ENCODE results near the gene DUSP14.

The DUSP14 gene

GRCh38 chr17:37512442-37513068 lies 22.9 kb downstream of the DUSP14 start:
- H3K9me3 ChIP-seq = no peaks in the 10 kb centered on the region
- H3K4me1 ChIP-seq = peaks cover 13% of the 10 kb centered on the region
- TF ChIP-seq Cebpa-rat (IDR thresholded peaks at IDR 0.05) = no peak
- peaks cover 81% of the 10 kb centered on the region for H4K20me1 ChIP-seq
- H3K27ac ChIP-seq = no peak overlapping the region
- no peak overlapping the region for H3K4me3 ChIP-seq
- H3K9ac ChIP-seq = no peak overlapping the region
- peaks cover 82% of the 10 kb centered on the region for H3K36me3 ChIP-seq
- H3K27me3 ChIP-seq = no peaks in the 10 kb centered on the region
- no peak overlapping the region for H3K4me2 ChIP-seq

GRCh38 chr17:37513711-37514110 lies 24.0 kb downstream of the DUSP14 start:
- no peak overlapping the region for H3K9ac ChIP-seq
- no peaks in the 10 kb centered on the region for H3K9me3 ChIP-seq
- no peak for TF ChIP-seq Cebpa-rat (IDR thresholded peaks at IDR 0.05)
- peaks cover 72% of the 10 kb centered on the region for H4K20me1 ChIP-seq
- peaks cover 13% of the 10 kb centered on the region for H3K4me1 ChIP-seq
- H3K27ac ChIP-seq = no peak overlapping the region
- no peaks in the 10 kb centered on the region for H3K27me3 ChIP-seq
- H3K36me3 ChIP-seq = peaks cover 85% of the 10 kb centered on the region
- no peak overlapping the region for H3K4me2 ChIP-seq
- H3K4me3 ChIP-seq = no peak overlapping the region

GRCh38 chr17:37516127-37516571 lies 26.5 kb downstream of the DUSP14 start:
- no peaks in the 10 kb centered on the region for H3K9me3 ChIP-seq
- peaks cover 96% of the 10 kb centered on the region for H3K36me3 ChIP-seq
- H3K4me1 ChIP-seq = peaks cover 11% of the 10 kb centered on the region
- no peak overlapping the region for H3K4me3 ChIP-seq
- H3K4me2 ChIP-seq = no peak overlapping the region
- no peak for TF ChIP-seq Cebpa-rat (IDR thresholded peaks at IDR 0.05)
- no peaks in the 10 kb centered on the region for H3K27me3 ChIP-seq
- no peak overlapping the region for H3K27ac ChIP-seq
- H4K20me1 ChIP-seq = peaks cover 53% of the 10 kb centered on the region
- no peak overlapping the region for H3K9ac ChIP-seq

DNA sequence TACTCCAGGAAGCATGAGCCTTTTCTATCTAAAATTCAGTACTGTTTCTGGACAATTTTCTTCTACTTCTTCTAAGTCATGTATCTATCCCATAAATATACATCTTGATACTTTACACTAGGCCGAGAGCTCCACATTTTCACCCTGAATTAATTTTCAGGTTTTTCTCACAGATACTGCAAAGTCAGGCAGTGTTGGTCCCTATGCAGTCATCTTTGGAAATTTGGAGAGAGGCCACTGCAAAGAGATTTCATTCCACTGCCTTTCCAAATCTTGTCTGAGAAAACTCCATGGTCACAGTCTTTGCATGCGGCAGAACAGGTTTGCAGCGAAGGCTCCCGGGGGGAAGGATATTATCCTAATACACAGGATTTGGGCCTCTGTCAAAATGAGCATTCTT lies 28.2 kb downstream of the DUSP14 start:
- no peaks in the 10 kb centered on the region for H3K9me3 ChIP-seq
- H3K36me3 ChIP-seq = peaks cover 98% of the 10 kb centered on the region
- H3K4me3 ChIP-seq = no peak overlapping the region
- no peak overlapping the region for H3K9ac ChIP-seq
- H3K27ac ChIP-seq = no peak overlapping the region
- no peak for TF ChIP-seq Cebpa-rat (IDR thresholded peaks at IDR 0.05)
- peaks cover 43% of the 10 kb centered on the region for H4K20me1 ChIP-seq
- H3K4me1 ChIP-seq = peaks cover 10% of the 10 kb centered on the region
- no peaks in the 10 kb centered on the region for H3K27me3 ChIP-seq
- H3K4me2 ChIP-seq = no peak overlapping the region

GRCh38 chr17:37518826-37519225 lies 29.1 kb downstream of the DUSP14 start:
- H3K4me1 ChIP-seq = peaks cover 10% of the 10 kb centered on the region
- no peaks in the 10 kb centered on the region for H3K27me3 ChIP-seq
- peaks cover 34% of the 10 kb centered on the region for H4K20me1 ChIP-seq
- TF ChIP-seq Cebpa-rat (IDR thresholded peaks at IDR 0.05) = no peak
- H3K27ac ChIP-seq = no peak overlapping the region
- no peaks in the 10 kb centered on the region for H3K9me3 ChIP-seq
- H3K4me2 ChIP-seq = no peak overlapping the region
- H3K36me3 ChIP-seq = peaks cover 98% of the 10 kb centered on the region
- H3K9ac ChIP-seq = no peak overlapping the region
- no peak overlapping the region for H3K4me3 ChIP-seq

DNA sequence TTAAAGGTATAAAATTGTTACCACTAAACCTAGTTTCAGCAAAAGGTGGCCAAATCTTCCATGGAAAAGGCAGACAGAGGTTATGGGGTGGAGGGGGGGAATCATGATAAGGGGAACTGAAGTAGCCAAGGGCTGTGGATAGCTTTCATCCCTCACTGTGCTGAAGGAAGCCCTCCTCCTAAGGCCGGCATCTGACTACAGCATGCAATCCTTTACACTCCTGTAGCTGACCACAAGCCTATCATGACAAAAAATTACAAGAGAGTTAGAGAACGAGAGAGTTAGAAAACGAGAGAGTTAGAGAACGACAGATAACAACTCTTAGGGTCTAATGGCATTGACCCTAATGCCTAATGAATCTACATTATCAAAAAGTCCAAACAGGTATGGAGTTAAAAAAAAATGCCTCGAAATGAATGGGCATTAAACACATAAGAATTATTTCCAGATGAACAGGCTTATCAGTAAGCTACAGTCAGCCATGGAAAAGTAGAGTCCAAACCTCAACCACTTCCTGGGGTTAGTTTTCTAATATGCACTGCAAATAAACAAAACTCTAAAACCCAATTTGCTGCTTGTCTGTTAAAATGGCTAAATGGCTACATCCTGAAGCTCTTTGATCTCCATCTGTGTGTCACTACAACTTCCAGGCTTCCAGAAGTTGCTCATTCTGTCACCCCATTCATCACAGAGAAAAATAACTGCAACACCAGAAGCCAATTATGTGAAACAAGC lies 29.7 kb downstream of the DUSP14 start:
- Histone ChIP-seq H3K4me2 (peak overlapping the region; percentile 14; the same call in 1 of the 2 replicates), H3K4me1 (peaks cover 10% of the 10 kb centered on the region), H3K9ac (no peak overlapping the region), H3K4me3 (no peak overlapping the region), H3K9me3 (no peaks in the 10 kb centered on the region), H3K36me3 (peaks cover 98% of the 10 kb centered on the region), H3K27ac (no peak overlapping the region), H3K27me3 (no peaks in the 10 kb centered on the region), H4K20me1 (peaks cover 28% of the 10 kb centered on the region)
- TF ChIP-seq Cebpa-rat (IDR thresholded peaks at IDR 0.05) = no peak

DNA sequence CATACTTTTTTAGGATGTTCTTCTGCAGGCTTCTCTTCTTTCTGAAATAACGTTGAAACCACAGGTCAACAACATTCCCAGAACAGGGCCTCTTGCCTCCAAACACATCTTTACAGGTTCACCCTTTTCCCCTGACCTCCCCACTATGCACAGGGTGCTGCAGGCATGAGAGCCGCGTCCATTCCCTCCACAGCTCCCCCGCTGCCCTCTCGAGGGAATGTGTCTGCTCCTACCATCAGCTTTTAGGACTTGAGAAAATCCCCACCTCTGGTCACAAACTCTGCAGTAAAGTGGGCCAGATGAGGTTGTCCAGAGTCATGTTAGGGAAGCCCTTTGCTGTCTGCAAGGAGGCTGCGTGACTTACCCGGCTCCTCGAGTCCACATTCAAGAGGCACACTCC lies 30.5 kb downstream of the DUSP14 start:
- Histone ChIP-seq H3K27ac (no peak overlapping the region), H3K9ac (no peak overlapping the region), H3K4me1 (peaks cover 10% of the 10 kb centered on the region), H3K4me3 (no peak overlapping the region), H3K36me3 (peaks cover 95% of the 10 kb centered on the region), H3K27me3 (no peaks in the 10 kb centered on the region), H3K4me2 (no peak overlapping the region), H4K20me1 (peaks cover 21% of the 10 kb centered on the region), H3K9me3 (no peaks in the 10 kb centered on the region)
- no peak for TF ChIP-seq Cebpa-rat (IDR thresholded peaks at IDR 0.05)

GRCh38 chr17:37521821-37522220 lies 32.1 kb downstream of the DUSP14 start:
- peaks cover 95% of the 10 kb centered on the region for H3K36me3 ChIP-seq
- H3K9me3 ChIP-seq = no peaks in the 10 kb centered on the region
- 0 out of 2 replicates have a peak, but pooled peaks cover 5% of the 10 kb centered on the region for H4K20me1 ChIP-seq
- no peak overlapping the region for H3K9ac ChIP-seq
- no peak for TF ChIP-seq Cebpa-rat (IDR thresholded peaks at IDR 0.05)
- no peaks in the 10 kb centered on the region for H3K27me3 ChIP-seq
- peaks cover 10% of the 10 kb centered on the region for H3K4me1 ChIP-seq
- no peak overlapping the region for H3K27ac ChIP-seq
- H3K4me3 ChIP-seq = no peak overlapping the region
- H3K4me2 ChIP-seq = no peak overlapping the region

DNA sequence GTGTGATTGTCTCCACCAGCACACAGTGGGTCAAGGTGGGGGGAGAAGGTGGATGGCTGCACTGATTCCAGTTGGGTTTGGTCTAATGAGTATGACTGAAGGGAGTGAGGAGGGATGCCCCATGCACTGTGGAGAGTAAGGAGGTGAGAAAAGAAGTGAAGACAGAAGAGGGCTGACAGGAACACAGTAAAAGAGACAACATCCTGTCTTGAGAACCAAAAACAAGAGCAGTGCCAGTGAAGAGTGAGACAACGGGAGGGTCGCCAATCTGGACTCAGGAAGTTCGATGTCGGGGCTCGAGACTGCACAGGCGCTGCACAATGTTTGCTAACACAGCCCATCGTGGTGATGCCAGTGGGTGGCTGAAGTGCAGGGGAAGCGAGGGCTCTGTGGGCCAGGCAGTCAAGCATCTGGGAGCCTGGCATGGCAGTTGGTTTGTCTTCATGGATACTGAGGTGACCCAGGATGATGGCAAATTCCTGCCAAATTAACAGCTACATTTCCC lies 34.1 kb downstream of the DUSP14 start:
- no peak overlapping the region for H3K9ac ChIP-seq
- no peak overlapping the region for H3K27ac ChIP-seq
- H3K27me3 ChIP-seq = no peaks in the 10 kb centered on the region
- peaks cover 90% of the 10 kb centered on the region for H3K36me3 ChIP-seq
- no peaks in the 10 kb centered on the region for H3K9me3 ChIP-seq
- H4K20me1 ChIP-seq = 0 out of 2 replicates have a peak, but pooled peaks cover 5% of the 10 kb centered on the region
- H3K4me1 ChIP-seq = peaks cover 10% of the 10 kb centered on the region
- no peak overlapping the region for H3K4me2 ChIP-seq
- no peak for TF ChIP-seq Cebpa-rat (IDR thresholded peaks at IDR 0.05)
- H3K4me3 ChIP-seq = no peak overlapping the region

- Histone ChIP-seq H3K27me3 (no peaks in the 10 kb centered on the region), H3K4me2 (no peak overlapping the region), H3K9ac (no peak overlapping the region), H3K4me3 (no peak overlapping the region), H4K20me1 (0 out of 2 replicates have a peak, but pooled peaks cover 5% of the 10 kb centered on the region), H3K9me3 (no peaks in the 10 kb centered on the region), H3K27ac (no peak overlapping the region), H3K36me3 (peaks cover 91% of the 10 kb centered on the region), H3K4me1 (no peaks in the 10 kb centered on the region)
- no peak for TF ChIP-seq Cebpa-rat (IDR thresholded peaks at IDR 0.05)
Observed at GRCh38 chr17:37527249-37527851, 37.7 kb downstream of the DUSP14 start.

All from BLaER1 (cell line).